Mesendoderm (in vitro differentiated cells): ENCODE results near the gene TPST2.

Source experiments
- DNase-seq: peaks from one replicate; pipeline ENCODE4 v3.0.0; 2013
- H2AK5ac ChIP-seq: 2 replicates; pipeline ENCODE4 v1.6.1; 2013; ENCODE audit warnings: low read length, inconsistent platforms
- H2BK120ac ChIP-seq: 2 replicates; pipeline ENCODE4 v1.6.1; 2013; ENCODE audit warnings: low read depth, mild to moderate bottlenecking, low read length, moderate library complexity, mixed read lengths
- H2BK15ac ChIP-seq: replicated peaks from 2 replicates; pipeline ENCODE4 v1.6.1; 2013; ENCODE audit warnings: low read depth, mild to moderate bottlenecking, moderate library complexity
- H2BK5ac ChIP-seq: 2 replicates; pipeline ENCODE4 v1.6.1; 2013; ENCODE audit warnings: low read length, inconsistent platforms
- H3K18ac ChIP-seq: 2 replicates; pipeline ENCODE4 v1.6.1; 2013; ENCODE audit warnings: mild to moderate bottlenecking, low read length, mixed read lengths
- H3K23ac ChIP-seq: one replicate; pipeline ENCODE4 v1.6.1; 2013; ENCODE audit warnings: low read length
- H3K27ac ChIP-seq: 2 replicates; pipeline ENCODE4 v1.5.1; 2013; ENCODE audit warnings: low read depth, mild to moderate bottlenecking, inconsistent platforms, low read length, moderate library complexity
- H3K27me3 ChIP-seq: 2 replicates; pipeline ENCODE4 v1.6.1; 2013; ENCODE audit warnings: low read length, control low read depth, mild to moderate bottlenecking, inconsistent platforms; ENCODE audit not compliant: insufficient read depth, poor library complexity
- H3K36me3 ChIP-seq: 2 replicates; pipeline ENCODE4 v1.6.1; 2013; ENCODE audit warnings: low read length, inconsistent platforms; ENCODE audit not compliant: control insufficient read depth, insufficient read depth
- H3K4ac ChIP-seq: one replicate; pipeline ENCODE4 v1.6.1; 2013; ENCODE audit warnings: low read depth, mild to moderate bottlenecking, low read length, moderate library complexity
- H3K4me1 ChIP-seq: 2 replicates; pipeline ENCODE4 v1.6.1; 2013; ENCODE audit warnings: low read depth, low read length, inconsistent platforms; ENCODE audit not compliant: control insufficient read depth
- H3K4me2 ChIP-seq: 2 replicates; pipeline ENCODE4 v1.6.1; 2013; ENCODE audit warnings: low read length
- H3K4me3 ChIP-seq: 2 replicates; pipeline ENCODE4 v1.5.1; 2013; ENCODE audit warnings: mild to moderate bottlenecking, low read length
- H3K56ac ChIP-seq: one replicate; pipeline ENCODE4 v1.6.1; 2013; ENCODE audit warnings: low read length
- H3K79me1 ChIP-seq: 2 replicates; pipeline ENCODE4 v1.6.1; 2013; ENCODE audit warnings: low read length, inconsistent platforms
- H3K79me2 ChIP-seq: 2 replicates; pipeline ENCODE4 v1.6.1; 2013; ENCODE audit warnings: mild to moderate bottlenecking, low read length; ENCODE audit not compliant: control insufficient read depth, insufficient read depth
- H3K9ac ChIP-seq: 2 replicates; pipeline ENCODE4 v1.6.1; 2013; ENCODE audit warnings: low read length, inconsistent platforms
- H4K5ac ChIP-seq: one replicate; pipeline ENCODE4 v1.6.1; 2013; ENCODE audit warnings: low read length
- H4K8ac ChIP-seq: one replicate; pipeline ENCODE4 v1.6.1; 2013; ENCODE audit warnings: low read depth, mild to moderate bottlenecking, control low read depth, low read length, moderate library complexity
- WGBS: extraction: QIAGEN DNeasy Blood & Tissue Kit; methylation state at CpG from one replicate; pipeline ENCODE4 v1.1.7; 2013; ENCODE audit warnings: low lambda C conversion rate, missing lambda C conversion rate; ENCODE audit not compliant: insufficient coverage; ENCODE audit errors: extremely low coverage; 5-methylcytosine and 5-hydroxymethylcytosine counted together

Gene TPST2

GRCh38 chr22:26631282-26631681 lies 41.4 kb upstream of the TPST2 start:
- peak overlapping the region; percentile 1 for H3K4ac ChIP-seq
- no peak overlapping the region for H3K18ac ChIP-seq
- H4K5ac ChIP-seq, result no peak overlapping the region
- no peak overlapping the region for H3K23ac ChIP-seq
- no peak overlapping the region for H2BK15ac ChIP-seq
- peak overlapping the region; percentile 4 for H3K9ac ChIP-seq
- no peak overlapping the region for H2BK120ac ChIP-seq
- H3K79me2 ChIP-seq, result no peaks in the 10 kb centered on the region
- no peak overlapping the region for H4K8ac ChIP-seq
- peak overlapping the region; percentile 75 for H2AK5ac ChIP-seq
- H3K27me3 ChIP-seq, result no peaks in the 10 kb centered on the region
- no peak overlapping the region for H3K27ac ChIP-seq
- H3K79me1 ChIP-seq, result no peaks in the 10 kb centered on the region
- peak overlapping the region; percentile 17 for H2BK5ac ChIP-seq
- H3K56ac ChIP-seq, result peak overlapping the region; percentile 80
- H3K4me3 ChIP-seq, result no peak overlapping the region
- H3K4me1 ChIP-seq, result peaks cover 6% of the 10 kb centered on the region
- WGBS, result no CpG with 5 or more reads among the region's 4 CpGs
- no peaks in the 10 kb centered on the region for H3K36me3 ChIP-seq
- no peak for DNase-seq
- no peak overlapping the region for H3K4me2 ChIP-seq

GRCh38 chr22:26629988-26630761 lies 40.2 kb upstream of the TPST2 start:
- DNase-seq, result no peak
- H4K8ac ChIP-seq, result no peak overlapping the region
- no peak overlapping the region for H3K4me3 ChIP-seq
- no peak overlapping the region for H3K27ac ChIP-seq
- H3K4me1 ChIP-seq, result peaks cover 6% of the 10 kb centered on the region
- H2BK120ac ChIP-seq, result no peak overlapping the region
- H3K4ac ChIP-seq, result no peak overlapping the region
- H3K18ac ChIP-seq, result no peak overlapping the region
- no peak overlapping the region for H4K5ac ChIP-seq
- no peak overlapping the region for H3K9ac ChIP-seq
- no peaks in the 10 kb centered on the region for H3K27me3 ChIP-seq
- H3K4me2 ChIP-seq, result no peak overlapping the region
- no peaks in the 10 kb centered on the region for H3K36me3 ChIP-seq
- WGBS, result no CpG with 5 or more reads among the region's 18 CpGs
- no peaks in the 10 kb centered on the region for H3K79me2 ChIP-seq
- peak overlapping the region; percentile 65 for H2AK5ac ChIP-seq
- H3K23ac ChIP-seq, result no peak overlapping the region
- H2BK15ac ChIP-seq, result no peak overlapping the region
- no peaks in the 10 kb centered on the region for H3K79me1 ChIP-seq
- peak overlapping the region; percentile 36 for H2BK5ac ChIP-seq
- H3K56ac ChIP-seq, result peak overlapping the region; percentile 53

- no peak overlapping the region for H4K5ac ChIP-seq
- H2BK5ac ChIP-seq, result no peak overlapping the region
- H2BK15ac ChIP-seq, result no peak overlapping the region
- H3K18ac ChIP-seq, result no peak overlapping the region
- H3K4me3 ChIP-seq, result no peak overlapping the region
- no peaks in the 10 kb centered on the region for H3K79me1 ChIP-seq
- no peak overlapping the region for H4K8ac ChIP-seq
- no peaks in the 10 kb centered on the region for H3K27me3 ChIP-seq
- H3K4me1 ChIP-seq, result no peaks in the 10 kb centered on the region
- H3K56ac ChIP-seq, result peak overlapping the region; percentile 56
- WGBS, result no CpG with 5 or more reads among the region's 12 CpGs
- no peak for DNase-seq
- no peak overlapping the region for H3K23ac ChIP-seq
- no peak overlapping the region for H3K27ac ChIP-seq
- H2AK5ac ChIP-seq, result peak overlapping the region; percentile 8
- no peak overlapping the region for H3K4me2 ChIP-seq
- no peak overlapping the region for H2BK120ac ChIP-seq
- no peaks in the 10 kb centered on the region for H3K36me3 ChIP-seq
- H3K79me2 ChIP-seq, result no peaks in the 10 kb centered on the region
- H3K9ac ChIP-seq, result no peak overlapping the region
- no peak overlapping the region for H3K4ac ChIP-seq
Measured at GRCh38 chr22:26624803-26625202, 34.9 kb upstream of the TPST2 start.

DNA sequence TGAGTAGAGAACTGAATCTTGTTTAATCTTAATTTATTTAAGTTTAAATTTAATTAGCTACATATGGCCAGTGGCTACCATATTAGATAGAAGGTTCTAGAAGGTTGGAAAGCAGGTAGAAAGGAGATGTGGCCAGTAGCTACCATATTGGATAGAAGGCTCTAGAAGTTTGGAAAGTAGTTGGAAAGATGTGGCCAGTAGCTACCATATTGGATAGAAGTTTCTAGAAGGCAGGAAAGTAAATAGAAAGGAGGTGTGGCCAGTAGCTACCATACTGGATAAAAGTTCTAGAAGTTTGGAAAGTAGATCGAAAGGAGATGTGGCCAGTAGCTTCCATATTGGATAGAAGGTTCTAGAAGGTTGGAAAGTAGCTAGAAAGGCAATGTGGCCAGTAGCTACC lies 34.1 kb upstream of the TPST2 start:
- DNase-seq, result no peak
- Histone ChIP-seq H3K4me1 (no peaks in the 10 kb centered on the region), H3K4me3 (no peak overlapping the region), H4K8ac (no peak overlapping the region), H3K79me2 (no peaks in the 10 kb centered on the region), H3K23ac (no peak overlapping the region), H3K27me3 (no peaks in the 10 kb centered on the region), H3K56ac (no peak overlapping the region), H2BK15ac (no peak overlapping the region), H2BK5ac (no peak overlapping the region), H3K36me3 (no peaks in the 10 kb centered on the region), H2BK120ac (no peak overlapping the region), H3K9ac (no peak overlapping the region), H3K79me1 (no peaks in the 10 kb centered on the region), H2AK5ac (no peak overlapping the region), H3K4ac (no peak overlapping the region), H3K27ac (no peak overlapping the region), H3K18ac (no peak overlapping the region), H4K5ac (no peak overlapping the region), H3K4me2 (no peak overlapping the region)
- no CpG with 5 or more reads among the region's 1 CpG for WGBS

DNA sequence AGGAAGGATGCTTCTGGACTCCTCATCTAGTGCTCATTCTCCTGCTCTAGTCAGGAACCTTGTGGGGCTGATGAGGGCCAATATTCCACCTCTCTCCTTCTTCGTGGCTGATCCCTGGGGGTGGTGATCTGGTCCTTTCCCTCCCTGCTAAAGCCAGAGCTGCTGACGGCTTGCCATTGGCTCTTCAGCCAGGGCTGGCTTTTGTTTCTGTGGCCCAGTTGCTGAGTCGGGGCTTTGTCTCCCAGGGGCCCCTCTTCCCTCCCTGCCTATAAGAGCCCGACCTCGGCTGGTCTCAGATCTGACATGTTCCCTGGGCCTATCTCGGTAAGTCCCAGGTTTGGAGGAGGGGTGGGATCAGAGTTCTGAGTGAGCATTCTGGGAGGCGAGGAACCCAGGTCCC lies 31.7 kb upstream of the TPST2 start, which contains the start of gene CRYBA4:
Gene CRYBA4 (plus strand): TSS at position 301 of the 400 bp plus-strand sequence. CDS start 634 bp downstream, outside the sequence.
- no peak within 1 kb of the TSS for H4K8ac ChIP-seq
- H3K79me2 ChIP-seq, result no peaks in the 10 kb centered on the region
- H3K56ac ChIP-seq, result peak within 1 kb of the TSS; percentile 50
- no peak within 1 kb of the TSS for H3K9ac ChIP-seq
- WGBS, result no CpG with 5 or more reads among the region's 7 CpGs
- no peak within 1 kb of the TSS for H4K5ac ChIP-seq
- H3K18ac ChIP-seq, result no peak within 1 kb of the TSS
- H3K4me2 ChIP-seq, result no peak within 1 kb of the TSS
- DNase-seq, result no peak
- no peak within 1 kb of the TSS for H3K4ac ChIP-seq
- H3K36me3 ChIP-seq, result no peaks in the 10 kb centered on the region
- H2BK15ac ChIP-seq, result no peak within 1 kb of the TSS
- H3K79me1 ChIP-seq, result no peaks in the 10 kb centered on the region
- H3K4me1 ChIP-seq, result peaks cover 11% of the 10 kb centered on the region
- peak within 1 kb of the TSS; percentile 60 for H2AK5ac ChIP-seq
- no peaks in the 10 kb centered on the region for H3K27me3 ChIP-seq
- H2BK5ac ChIP-seq, result peak within 1 kb of the TSS; percentile 52
- H3K27ac ChIP-seq, result no peak within 1 kb of the TSS
- no peak within 1 kb of the TSS for H3K4me3 ChIP-seq
- no peak within 1 kb of the TSS for H2BK120ac ChIP-seq
- no peak within 1 kb of the TSS for H3K23ac ChIP-seq

DNA sequence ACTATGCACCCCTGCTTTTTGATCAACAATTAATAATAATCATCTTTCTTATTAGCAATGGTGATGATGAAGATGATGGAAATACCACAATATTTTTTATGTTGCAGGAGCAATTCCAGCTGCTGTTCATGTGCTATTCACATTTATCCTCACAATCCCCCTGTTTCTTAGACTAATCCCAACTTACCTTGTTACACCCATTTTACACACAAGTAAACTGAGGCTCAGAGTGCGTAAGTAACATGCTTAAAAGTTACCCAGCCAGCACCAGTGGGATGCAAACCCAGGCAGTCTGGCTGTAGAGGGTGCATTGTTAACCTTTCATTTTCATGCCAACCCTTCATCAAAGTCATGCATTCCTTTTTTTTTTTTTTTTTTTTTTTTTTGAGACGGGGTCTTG lies 30.3 kb upstream of the TPST2 start:
- Histone ChIP-seq H3K4ac (no peak overlapping the region), H3K27ac (no peak overlapping the region), H3K56ac (no peak overlapping the region), H3K4me1 (peaks cover 19% of the 10 kb centered on the region), H2BK120ac (no peak overlapping the region), H3K27me3 (no peaks in the 10 kb centered on the region), H3K23ac (no peak overlapping the region), H3K79me1 (no peaks in the 10 kb centered on the region), H2AK5ac (peak overlapping the region; percentile 94), H4K5ac (no peak overlapping the region), H3K18ac (no peak overlapping the region), H3K9ac (no peak overlapping the region), H2BK5ac (peak overlapping the region; percentile 33), H2BK15ac (no peak overlapping the region), H3K4me3 (no peak overlapping the region), H3K36me3 (no peaks in the 10 kb centered on the region), H3K4me2 (no peak overlapping the region), H4K8ac (no peak overlapping the region), H3K79me2 (no peaks in the 10 kb centered on the region)
- DNase-seq, result no peak
- WGBS, result no CpG with 5 or more reads among the region's 2 CpGs
